CD4-positive, alpha-beta T cell treated with Interleukin-17A for 1 hour (primary cell): ENCODE data around the gene PTCD3.

Experiments
- DNase-seq: peaks from one replicate; pipeline ENCODE4 v3.0.0-alpha.2; 2020

PTCD3 gene

GRCh38 chr2:86105969-86106945 lies at the start of gene PTCD3:
Gene PTCD3 (plus strand): TSS chr2:86106235. CDS start chr2:86106248, 13 bp downstream.
- DNase-seq, result peak; percentile 95

- DNase-seq, result no peak
Measured at GRCh38 chr2:86056590-86057331, 49.3 kb upstream of the PTCD3 start.

- DNase-seq, result no peak
Measured at GRCh38 chr2:86062043-86062442, 44.0 kb upstream of the PTCD3 start.

- no peak for DNase-seq
Measured at GRCh38 chr2:86064006-86064405, 42.0 kb upstream of the PTCD3 start.

- DNase-seq, result no peak
Measured at GRCh38 chr2:86065512-86065911, 40.5 kb upstream of the PTCD3 start.

- no peak for DNase-seq
Measured at GRCh38 chr2:86066007-86066578, 39.9 kb upstream of the PTCD3 start.

- DNase-seq, result no peak
Measured at GRCh38 chr2:86066915-86067314, 39.1 kb upstream of the PTCD3 start.

- DNase-seq, result peak; percentile 56
Measured at GRCh38 chr2:86068136-86068588, 37.9 kb upstream of the PTCD3 start.

GRCh38 chr2:86068648-86069047 lies 37.4 kb upstream of the PTCD3 start:
- no peak for DNase-seq

- DNase-seq, result no peak
Measured at GRCh38 chr2:86069091-86069685, 36.8 kb upstream of the PTCD3 start.

- DNase-seq, result no peak
Measured at GRCh38 chr2:86069783-86070339, 36.2 kb upstream of the PTCD3 start.

GRCh38 chr2:86070868-86071267 lies 35.2 kb upstream of the PTCD3 start:
- no peak for DNase-seq

- no peak for DNase-seq
Measured at GRCh38 chr2:86072271-86072858, 33.7 kb upstream of the PTCD3 start.

GRCh38 chr2:86073225-86073624 lies 32.8 kb upstream of the PTCD3 start:
- DNase-seq, result no peak

- DNase-seq, result no peak
Measured at GRCh38 chr2:86074256-86074655, 31.8 kb upstream of the PTCD3 start.

- DNase-seq, result no peak
Measured at GRCh38 chr2:86074811-86075210, 31.2 kb upstream of the PTCD3 start.

- DNase-seq, result no peak
Measured at GRCh38 chr2:86075886-86076285, 30.1 kb upstream of the PTCD3 start.

GRCh38 chr2:86078774-86079545 lies 27.1 kb upstream of the PTCD3 start:
- peak; percentile 67 for DNase-seq

- DNase-seq, result peak; percentile 87
Measured at GRCh38 chr2:86079981-86080911, 25.8 kb upstream of the PTCD3 start.

GRCh38 chr2:86081724-86082123 lies 24.3 kb upstream of the PTCD3 start:
- DNase-seq, result no peak
